ENCODE data around the gene CAMKMT.

DNA sequence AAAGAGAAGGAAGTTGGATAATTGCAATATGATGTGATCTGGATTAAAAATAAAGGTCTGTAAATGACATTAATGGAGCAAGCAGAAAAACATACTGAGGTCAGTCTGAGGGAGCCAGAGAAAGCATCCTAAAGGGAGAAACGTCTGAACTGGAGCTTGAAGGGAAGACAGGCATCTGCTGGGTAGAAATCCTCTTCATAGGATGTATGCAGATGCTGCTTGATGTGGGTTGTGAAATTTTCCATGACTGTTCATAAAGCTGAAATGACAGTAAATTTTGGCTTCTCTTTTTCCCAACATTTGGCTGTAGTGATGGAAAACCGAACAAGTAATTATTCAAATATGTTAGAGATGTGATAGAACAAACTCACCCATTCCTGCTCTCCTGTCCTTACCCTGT is 287.6 kb downstream of the CAMKMT start:
- no peak for TF ChIP-seq CTCF (conservative IDR thresholded peaks at IDR 0.05; ENCODE audit: low read length)
- no peak for TF ChIP-seq EZH2phosphoT487 (IDR thresholded peaks at IDR 0.05; ENCODE audit: borderline replicate concordance, low read depth, low read length)
